GM10266 (cell line): ENCODE data around the gene CNTNAP2.

Experiments used
- DNase-seq: peaks from one replicate; pipeline ENCODE4 v3.0.0; 2012; ENCODE audit errors: extremely low spot score
- TF ChIP-seq, protein P1 (sequence below): IDR thresholded peaks from 2 replicates; pipeline ENCODE4 v1.5.1; 2012; ENCODE audit warnings: mild to moderate bottlenecking, low read depth; ENCODE audit not compliant: control insufficient read depth, insufficient read depth; ENCODE audit errors: missing control alignments

Gene CNTNAP2

DNA sequence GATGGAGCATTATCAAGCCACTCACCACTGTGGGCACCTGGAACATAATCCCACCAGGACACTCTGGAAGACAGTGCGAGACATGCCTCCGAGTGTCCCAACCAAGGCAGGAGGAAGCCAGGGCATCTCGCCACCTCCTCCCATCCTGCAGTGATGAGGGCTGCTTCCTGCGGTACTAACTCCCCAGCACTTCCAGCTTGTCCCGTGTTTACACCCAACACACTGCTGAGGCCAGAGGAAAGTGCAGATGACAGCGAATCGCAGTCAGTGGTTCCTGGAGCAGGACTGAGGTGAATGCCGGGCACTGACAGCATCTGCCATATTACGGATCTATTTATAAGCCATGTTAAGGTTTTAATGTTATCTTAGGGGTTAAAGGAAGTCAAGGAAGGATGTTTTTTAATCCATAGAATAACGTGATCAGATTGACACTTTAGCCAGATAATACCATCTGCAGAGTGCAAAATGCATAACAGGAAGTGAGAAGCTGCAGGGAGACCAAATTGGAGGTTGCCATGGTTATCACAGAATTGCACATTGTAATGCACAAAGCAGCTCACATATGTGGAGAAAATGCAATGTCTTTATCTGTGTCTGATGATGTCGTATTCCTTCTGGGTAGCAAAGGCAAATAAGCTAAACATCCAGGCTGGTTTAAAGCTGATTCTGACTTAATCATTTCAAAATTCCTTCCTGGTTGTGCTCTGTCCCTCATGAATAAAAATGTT, 2159.9 kb downstream of the CNTNAP2 start:
- TF ChIP-seq, protein P1, sequence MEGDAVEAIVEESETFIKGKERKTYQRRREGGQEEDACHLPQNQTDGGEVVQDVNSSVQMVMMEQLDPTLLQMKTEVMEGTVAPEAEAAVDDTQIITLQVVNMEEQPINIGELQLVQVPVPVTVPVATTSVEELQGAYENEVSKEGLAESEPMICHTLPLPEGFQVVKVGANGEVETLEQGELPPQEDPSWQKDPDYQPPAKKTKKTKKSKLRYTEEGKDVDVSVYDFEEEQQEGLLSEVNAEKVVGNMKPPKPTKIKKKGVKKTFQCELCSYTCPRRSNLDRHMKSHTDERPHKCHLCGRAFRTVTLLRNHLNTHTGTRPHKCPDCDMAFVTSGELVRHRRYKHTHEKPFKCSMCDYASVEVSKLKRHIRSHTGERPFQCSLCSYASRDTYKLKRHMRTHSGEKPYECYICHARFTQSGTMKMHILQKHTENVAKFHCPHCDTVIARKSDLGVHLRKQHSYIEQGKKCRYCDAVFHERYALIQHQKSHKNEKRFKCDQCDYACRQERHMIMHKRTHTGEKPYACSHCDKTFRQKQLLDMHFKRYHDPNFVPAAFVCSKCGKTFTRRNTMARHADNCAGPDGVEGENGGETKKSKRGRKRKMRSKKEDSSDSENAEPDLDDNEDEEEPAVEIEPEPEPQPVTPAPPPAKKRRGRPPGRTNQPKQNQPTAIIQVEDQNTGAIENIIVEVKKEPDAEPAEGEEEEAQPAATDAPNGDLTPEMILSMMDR: no peak
- no peak for DNase-seq

DNA sequence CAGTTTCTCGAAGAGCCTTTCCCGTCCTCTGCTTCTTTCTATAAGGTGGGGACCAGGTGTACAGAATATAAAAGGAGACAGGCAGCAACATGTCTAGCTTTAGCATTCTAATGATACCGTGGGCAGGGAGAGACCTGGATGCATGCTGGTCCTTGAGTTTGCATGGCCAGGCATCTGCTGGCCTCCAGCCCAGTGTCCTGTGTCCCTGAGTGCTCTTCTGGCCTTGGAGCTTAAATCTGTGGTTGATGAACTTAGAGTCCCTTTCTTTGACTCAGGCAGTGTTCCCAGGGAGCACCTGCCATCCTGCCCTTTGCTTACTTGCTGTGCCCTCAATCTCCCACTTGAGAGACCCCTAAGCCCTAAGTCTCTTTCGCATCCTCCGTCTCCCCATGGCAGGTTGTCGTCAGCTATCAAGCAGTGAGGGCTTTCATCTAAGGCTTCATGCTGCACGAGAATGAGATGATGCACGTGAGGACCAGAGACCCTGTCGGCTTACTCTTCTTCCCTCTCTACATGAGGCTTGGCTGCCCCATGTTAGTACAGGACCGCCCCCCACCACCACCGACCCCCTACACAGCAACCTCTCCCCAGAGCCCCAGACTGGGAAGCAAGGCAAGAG, 2160.6 kb downstream of the CNTNAP2 start:
- no peak for DNase-seq
- TF ChIP-seq, protein P1: no peak

DNA sequence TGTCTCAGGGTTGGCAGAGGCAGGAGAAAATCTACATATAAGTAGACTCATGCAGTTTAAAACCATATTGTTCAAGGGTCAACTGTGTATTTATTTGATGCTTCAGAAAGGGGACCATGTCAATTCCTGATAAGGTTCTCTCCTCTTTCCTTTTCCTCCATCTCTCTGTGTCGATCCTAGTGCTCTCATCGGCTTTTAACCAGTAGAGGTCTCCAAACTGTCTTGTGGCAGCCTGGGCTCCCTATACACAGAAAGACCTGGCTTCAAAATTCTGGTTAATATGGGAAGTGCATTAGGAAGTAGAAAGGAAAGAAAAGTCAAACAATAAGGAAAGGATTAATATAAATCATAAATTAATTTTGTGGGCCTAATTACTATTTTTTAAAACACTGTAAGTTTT, 2169.5 kb downstream of the CNTNAP2 start:
- TF ChIP-seq, protein P1: peak; percentile 28
- no peak for DNase-seq

DNA sequence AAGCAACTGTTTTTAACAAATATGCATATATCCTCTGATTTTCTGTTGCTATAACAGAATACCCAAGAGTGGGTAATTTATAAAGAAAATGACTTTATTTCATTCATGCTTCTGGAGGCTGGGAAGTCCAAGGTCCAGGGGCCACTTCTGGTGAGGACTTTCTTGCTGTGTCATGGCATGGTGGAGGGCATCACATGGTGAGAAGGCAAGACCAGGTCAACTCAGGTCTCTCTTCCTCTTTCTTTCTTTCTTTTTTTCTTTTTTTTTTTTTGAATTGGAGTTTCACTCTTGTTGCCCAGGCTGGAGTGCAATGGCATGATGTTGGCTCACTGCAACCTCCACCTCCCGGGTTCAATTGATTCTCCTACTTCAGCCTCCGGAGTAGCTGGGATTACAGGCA, 2170.9 kb downstream of the CNTNAP2 start:
- no peak for DNase-seq

DNA sequence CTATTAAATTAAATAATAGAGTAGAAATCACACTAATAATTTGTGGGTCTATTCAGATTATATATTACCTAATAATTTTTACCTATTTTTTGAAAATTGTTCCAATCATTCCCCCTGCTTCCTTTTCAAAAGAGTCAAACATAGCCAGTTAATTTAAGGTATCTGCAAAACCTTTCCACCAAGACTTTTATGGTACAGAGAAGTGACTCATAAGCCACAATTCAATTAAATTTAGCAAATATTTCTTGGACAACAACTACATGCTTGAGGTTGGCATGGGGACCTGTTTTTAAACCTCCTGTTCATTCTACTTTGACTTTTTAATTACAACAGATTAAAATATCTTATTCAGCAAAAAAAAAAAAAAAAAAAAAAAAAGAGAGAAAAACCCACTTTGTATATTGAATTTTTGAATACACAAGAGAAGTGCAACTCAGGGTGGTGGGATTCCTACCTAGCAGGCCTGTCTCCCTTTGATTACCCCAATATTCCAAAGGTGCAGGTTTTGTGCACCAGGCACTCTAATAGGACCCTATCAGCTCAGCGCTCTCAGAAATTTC, 2172.1 kb downstream of the CNTNAP2 start:
- DNase-seq: no peak
- TF ChIP-seq, protein P1: no peak

More for the DNA sequence above, 2170.9 kb downstream of the CNTNAP2 start:
- TF ChIP-seq, protein P1: no peak

DNA sequence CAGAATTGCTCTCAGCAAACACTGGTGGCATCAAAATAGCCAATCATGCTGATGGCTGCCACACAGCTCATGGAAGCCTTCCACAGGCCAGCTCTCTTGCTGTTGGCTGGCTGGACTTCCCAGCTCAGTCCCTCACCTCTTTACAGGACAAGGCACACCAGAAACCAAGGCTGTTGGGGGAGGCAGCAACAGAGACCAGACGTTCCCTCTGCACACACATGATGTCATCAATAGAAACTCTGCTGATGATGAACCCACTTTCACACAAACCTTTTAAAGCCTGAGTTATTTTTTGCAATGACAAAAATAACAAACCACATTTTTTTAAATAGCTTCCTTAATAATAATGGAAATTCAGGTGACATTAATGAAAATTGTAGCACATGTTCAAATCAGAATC, 2173.0 kb downstream of the CNTNAP2 start:
- TF ChIP-seq, protein P1: no peak
- DNase-seq: peak; percentile 41

DNA sequence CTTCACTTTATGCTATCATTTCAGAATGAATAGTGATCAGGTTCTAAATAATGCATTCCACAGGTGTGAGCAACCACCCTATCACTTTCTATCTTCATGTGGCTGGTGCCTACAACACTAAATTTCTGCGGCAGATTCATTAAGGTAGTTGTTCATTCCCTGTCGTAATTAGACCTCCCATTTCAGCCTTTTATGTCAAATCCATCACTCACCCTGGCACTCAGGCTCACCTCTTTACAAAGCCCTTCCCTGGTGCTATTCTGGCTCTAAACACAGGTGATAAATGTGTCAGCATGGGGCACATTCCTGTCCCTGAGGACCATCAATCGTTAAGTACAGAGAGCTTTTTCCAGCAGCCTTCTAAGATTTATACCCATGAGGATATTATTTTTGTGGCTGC, 2173.9 kb downstream of the CNTNAP2 start:
- DNase-seq: no peak
- TF ChIP-seq, protein P1: no peak
